ENCODE results near the gene B3GAT1.

GRCh38 chr11:134341805-134342571 lies 70.1 kb downstream of the B3GAT1 start:
- no peak for TF ChIP-seq CTCF (IDR thresholded peaks at IDR 0.05)
- TF ChIP-seq POLR2A (IDR thresholded peaks at IDR 0.05) = no peak

All from lower leg skin (tissue), 3 donors.